Astrocyte of the spinal cord (primary cell): ENCODE results near the gene USP14.

Experiments
- DNase-seq: peaks from one replicate; pipeline ENCODE4 v3.0.0; 2011; ENCODE audit warnings: low read depth, low spot score
- H3K4me3 ChIP-seq: 2 replicates; pipeline ENCODE4 v1.5.1; 2011; ENCODE audit warnings: low read depth, mild to moderate bottlenecking, low read length, moderate library complexity
- CTCF ChIP-seq: IDR thresholded peaks from 2 replicates; pipeline ENCODE4 v1.5.1; 2012; ENCODE audit warnings: low read depth, mild to moderate bottlenecking, low read length, inconsistent platforms
- in situ Hi-C: cut with HindIII; loops from 2 replicates; pipeline ENCODE4 v1.10.0; 2017; ENCODE audit warnings: low sequenced_read_pairs

The USP14 gene

GRCh38 chr18:250685-251084 lies 92.3 kb downstream of the USP14 start:
- in situ Hi-C loops: no loop called here
- TF ChIP-seq CTCF: no peak
- DNase-seq: peak; percentile 15
- no peak overlapping the region for H3K4me3 ChIP-seq

GRCh38 chr18:251572-251971 lies 93.2 kb downstream of the USP14 start:
- in situ Hi-C loops: no loop called here
- no peak for TF ChIP-seq CTCF
- DNase-seq: no peak
- no peak overlapping the region for H3K4me3 ChIP-seq

GRCh38 chr18:253121-253520 lies 94.8 kb downstream of the USP14 start:
- H3K4me3 ChIP-seq: no peak overlapping the region
- TF ChIP-seq CTCF: no peak
- in situ Hi-C loops: no loop called here
- no peak for DNase-seq

GRCh38 chr18:255171-255570 lies 96.8 kb downstream of the USP14 start:
- in situ Hi-C loops: no loop called here
- TF ChIP-seq CTCF: no peak
- H3K4me3 ChIP-seq: no peak overlapping the region
- no peak for DNase-seq

GRCh38 chr18:260547-260946 lies 102.2 kb downstream of the USP14 start:
- H3K4me3 ChIP-seq: no peak overlapping the region
- in situ Hi-C loops: no loop called here
- no peak for DNase-seq
- no peak for TF ChIP-seq CTCF

- no peak overlapping the region for H3K4me3 ChIP-seq
- TF ChIP-seq CTCF: no peak
- DNase-seq: peak; percentile 7
- in situ Hi-C loops: no loop called here
Observed at GRCh38 chr18:261398-262073, 103.2 kb downstream of the USP14 start.
